ENCODE results near the gene OBSCN. TPM values are rescaled to one million over a fixed set of nuclear protein-coding genes. Genes with fewer than 3 reads are reported as not detected.

OBSCN gene
- total and polyA plus RNA-seq, 12 donors, result 0.90 to 18.0 (median 5.9) TPM

DNA sequence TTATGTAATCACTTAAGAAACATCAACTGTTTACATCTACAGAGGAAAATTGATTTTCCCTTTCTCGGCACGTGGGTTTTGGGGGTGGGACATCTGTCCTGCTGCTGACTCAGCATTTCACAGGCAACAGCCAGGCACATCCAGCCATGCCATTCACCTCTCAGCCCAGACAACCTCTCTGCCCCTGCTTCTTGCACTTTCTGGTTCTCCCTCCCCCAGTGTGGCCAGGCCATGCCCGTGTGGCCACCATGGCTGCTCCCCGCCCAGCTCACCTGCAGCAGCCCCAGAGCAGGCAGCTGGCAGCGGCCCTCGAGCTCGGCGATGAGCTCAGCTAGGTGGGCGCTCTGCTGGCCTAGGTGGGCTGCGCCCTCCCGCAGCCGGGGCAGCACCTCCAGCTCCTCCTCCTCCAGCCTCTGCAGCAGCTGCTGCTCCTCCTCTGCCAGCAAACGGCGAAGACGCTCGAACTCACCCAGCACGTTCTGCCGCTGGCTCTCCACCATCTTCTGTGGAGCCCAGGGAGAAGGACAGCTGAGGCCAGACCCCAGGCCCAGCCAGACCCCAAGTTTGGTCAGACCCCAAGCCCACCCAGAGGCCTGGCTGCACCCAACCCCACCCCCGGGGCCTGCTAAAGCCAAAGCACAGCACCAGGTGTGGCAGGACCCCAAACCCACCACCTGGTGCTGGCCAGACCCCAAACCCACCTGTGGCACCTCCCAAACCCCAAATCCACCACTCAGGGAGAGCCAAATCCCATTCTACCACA is 193.0 kb downstream of the OBSCN start:
- H3K27ac ChIP-seq, result no peak overlapping the region
- H3K9me3 ChIP-seq (replicated peaks in 1 of 3), result no peaks in the 10 kb centered on the region
- no peaks in the 10 kb centered on the region for H3K27me3 ChIP-seq
- intact Hi-C loops (cut with DNase I), result no loop called here
- no peak overlapping the region for H3K4me3 ChIP-seq
- TF ChIP-seq, protein P1, sequence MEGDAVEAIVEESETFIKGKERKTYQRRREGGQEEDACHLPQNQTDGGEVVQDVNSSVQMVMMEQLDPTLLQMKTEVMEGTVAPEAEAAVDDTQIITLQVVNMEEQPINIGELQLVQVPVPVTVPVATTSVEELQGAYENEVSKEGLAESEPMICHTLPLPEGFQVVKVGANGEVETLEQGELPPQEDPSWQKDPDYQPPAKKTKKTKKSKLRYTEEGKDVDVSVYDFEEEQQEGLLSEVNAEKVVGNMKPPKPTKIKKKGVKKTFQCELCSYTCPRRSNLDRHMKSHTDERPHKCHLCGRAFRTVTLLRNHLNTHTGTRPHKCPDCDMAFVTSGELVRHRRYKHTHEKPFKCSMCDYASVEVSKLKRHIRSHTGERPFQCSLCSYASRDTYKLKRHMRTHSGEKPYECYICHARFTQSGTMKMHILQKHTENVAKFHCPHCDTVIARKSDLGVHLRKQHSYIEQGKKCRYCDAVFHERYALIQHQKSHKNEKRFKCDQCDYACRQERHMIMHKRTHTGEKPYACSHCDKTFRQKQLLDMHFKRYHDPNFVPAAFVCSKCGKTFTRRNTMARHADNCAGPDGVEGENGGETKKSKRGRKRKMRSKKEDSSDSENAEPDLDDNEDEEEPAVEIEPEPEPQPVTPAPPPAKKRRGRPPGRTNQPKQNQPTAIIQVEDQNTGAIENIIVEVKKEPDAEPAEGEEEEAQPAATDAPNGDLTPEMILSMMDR (IDR thresholded peaks at IDR 0.05), result no peak
- no peak for TF ChIP-seq POLR2A (IDR thresholded peaks at IDR 0.05)
- WGBS, 4 donors, result 57 to 95% (median 93%) methylated on average over 2 to 19 of the region's 19 CpGs
- H3K36me3 ChIP-seq (replicated peaks in 1 of 2), result peaks cover 0 to 47% of the 10 kb centered on the region in 2 donors
- H3K4me1 ChIP-seq (replicated peaks in 1 of 2), result peaks cover 14 to 25% of the 10 kb centered on the region in 2 donors
- peak in 1 of 7 donors; percentile 11 for DNase-seq

DNA sequence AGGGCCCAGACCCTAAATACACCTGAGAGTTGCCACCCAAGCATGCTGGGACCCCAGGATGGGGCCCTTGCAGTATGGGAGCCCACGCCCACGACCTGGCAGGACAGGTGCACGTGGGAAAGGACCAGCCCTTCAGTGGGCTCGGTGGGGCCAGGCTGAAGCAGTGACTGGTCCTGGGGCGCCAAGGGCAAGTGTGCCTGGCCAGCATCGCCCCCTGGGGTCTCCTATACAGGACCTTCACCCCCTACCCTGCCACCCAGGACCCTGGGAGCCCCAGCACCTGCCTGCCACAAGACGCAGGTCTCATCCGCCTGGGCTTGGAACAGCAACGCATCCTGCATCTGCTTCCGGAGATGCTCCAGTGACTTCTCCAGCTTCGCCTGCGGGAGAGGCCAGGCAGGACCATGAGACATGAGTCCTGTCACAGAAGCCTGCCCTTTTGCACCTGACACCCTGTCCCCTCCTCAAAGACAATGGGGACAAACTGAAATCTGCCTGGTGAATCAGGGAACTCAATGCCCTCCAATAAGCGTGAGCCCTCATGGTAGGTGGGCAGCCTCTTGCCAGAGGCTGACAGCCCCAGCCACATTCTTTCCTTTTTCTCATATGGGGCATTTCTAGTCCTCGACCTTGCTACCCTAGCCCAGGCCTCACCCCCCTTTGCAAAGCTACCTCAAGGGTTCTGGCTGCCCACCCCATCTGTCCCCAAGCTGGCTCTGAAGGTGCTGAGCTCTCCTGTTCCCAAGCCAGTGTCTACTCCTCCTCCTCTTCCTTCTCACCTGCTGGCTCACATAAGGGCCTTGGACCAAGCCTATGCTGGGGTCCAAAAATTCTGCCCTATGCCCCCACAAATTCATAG is 194.2 kb downstream of the OBSCN start:
- 90 to 96% (median 93%) methylated on average over 6 to 14 of the region's 14 CpGs for WGBS, 4 donors
- Histone ChIP-seq H3K36me3 (replicated peaks in 1 of 2) (peaks cover 0 to 36% of the 10 kb centered on the region in 2 donors), H3K9me3 (replicated peaks in 1 of 3) (no peaks in the 10 kb centered on the region), H3K4me1 (replicated peaks in 1 of 2) (peaks cover 15 to 25% of the 10 kb centered on the region in 2 donors), H3K27ac (no peak overlapping the region), H3K4me3 (no peak overlapping the region), H3K27me3 (no peaks in the 10 kb centered on the region)
- intact Hi-C loops (cut with DNase I), result no loop called here
- TF ChIP-seq, protein P1 (IDR thresholded peaks at IDR 0.05), result no peak
- TF ChIP-seq POLR2A (IDR thresholded peaks at IDR 0.05), result no peak
- peak in 1 of 7 donors; percentile 8 for DNase-seq

DNA sequence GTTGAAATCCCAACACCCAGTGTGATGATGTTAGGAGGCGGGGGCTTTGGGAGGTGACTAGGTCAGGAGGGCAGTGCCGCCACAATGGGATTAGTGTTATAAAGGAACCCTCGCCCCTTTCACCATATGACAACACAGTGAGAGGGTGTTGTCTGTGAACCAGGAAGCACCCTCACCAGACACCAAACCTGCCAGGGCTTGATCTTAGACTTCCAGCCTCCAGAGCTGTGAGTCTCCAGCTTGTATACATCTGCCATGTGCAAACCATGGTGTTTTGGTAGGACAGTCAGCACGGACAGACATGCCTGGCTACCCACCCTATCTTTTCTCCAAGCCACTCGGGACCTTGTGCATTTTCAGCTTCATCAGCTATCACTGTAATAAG is 194.8 kb downstream of the OBSCN start:
- peaks cover 21 to 31% of the 10 kb centered on the region in 2 donors for H3K4me1 ChIP-seq (replicated peaks in 1 of 2)
- no peak for TF ChIP-seq POLR2A (IDR thresholded peaks at IDR 0.05)
- TF ChIP-seq, protein P1 (IDR thresholded peaks at IDR 0.05), result no peak
- H3K27ac ChIP-seq, result no peak overlapping the region
- DNase-seq, result peak in 1 of 7 donors; percentile 5
- no peaks in the 10 kb centered on the region for H3K27me3 ChIP-seq
- whole genome bisulfite sequencing, 4 donors, result 93 to 100% (median 96%) methylated on average over 5 of the region's 5 CpGs
- intact Hi-C loops (cut with DNase I), result no loop called here
- peaks cover 0 to 31% of the 10 kb centered on the region in 2 donors for H3K36me3 ChIP-seq (replicated peaks in 1 of 2)
- no peak overlapping the region for H3K4me3 ChIP-seq
- H3K9me3 ChIP-seq (replicated peaks in 1 of 3), result no peaks in the 10 kb centered on the region

DNA sequence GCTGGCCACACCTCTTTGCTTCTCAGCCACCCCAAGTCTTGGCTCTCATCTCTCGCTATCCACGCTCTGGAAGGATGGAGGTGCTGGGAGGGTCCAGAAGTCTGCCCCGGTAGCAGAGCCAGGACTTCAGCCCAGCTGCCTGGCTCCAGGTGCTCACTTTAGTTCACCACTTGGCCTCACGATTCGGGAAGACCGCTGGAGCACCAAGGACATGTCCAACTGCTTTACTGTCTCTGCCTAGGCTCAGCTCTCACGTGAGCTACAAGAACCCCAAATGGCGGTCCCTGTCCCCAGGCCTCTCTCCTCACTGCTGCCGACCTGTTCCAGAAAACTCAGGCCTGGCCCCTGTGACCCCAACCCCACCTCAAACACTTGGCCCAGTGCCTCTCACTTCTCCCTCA is 195.4 kb downstream of the OBSCN start:
- H3K4me1 ChIP-seq (replicated peaks in 1 of 2), result peaks cover 22 to 36% of the 10 kb centered on the region in 2 donors
- DNase-seq, result peak in 1 of 7 donors; percentile 7

More for the DNA sequence above, 195.4 kb downstream of the OBSCN start:
- H3K27ac ChIP-seq, result no peak overlapping the region
- WGBS, 4 donors, result 93 to 96% (median 94%) methylated on average over 6 to 9 of the region's 9 CpGs
- TF ChIP-seq, protein P1 (IDR thresholded peaks at IDR 0.05), result no peak
- no peak for TF ChIP-seq POLR2A (IDR thresholded peaks at IDR 0.05)
- H3K27me3 ChIP-seq, result no peaks in the 10 kb centered on the region
- intact Hi-C loops (cut with DNase I), result no loop called here
- H3K4me3 ChIP-seq, result no peak overlapping the region
- H3K9me3 ChIP-seq (replicated peaks in 1 of 3), result no peaks in the 10 kb centered on the region
- H3K36me3 ChIP-seq (replicated peaks in 1 of 2), result peaks cover 0 to 25% of the 10 kb centered on the region in 2 donors

Measured in adrenal gland (tissue), 12 donors.